Measurements from ENCODE around the gene MPPE1. TPM values are rescaled to one million over a fixed set of nuclear protein-coding genes. Genes with fewer than 3 reads are reported as not detected.

Gene MPPE1
- total and polyA plus RNA-seq, 9 of the 15 experiments (the other 6 are each of a cell fraction or from before 2014, with no cell fraction given), result 10.7 to 19.5 (median 13.3) TPM

GRCh38 chr18:11956371-11957308, 48.5 kb upstream of the MPPE1 start:
- Histone ChIP-seq H3K27me3 (ENCODE audit: control insufficient read depth in 2 of 2, insufficient read depth in 2 of 2, low read length in 2 of 2) (no peaks in the 10 kb centered on the region), H3K4me3 (no peak overlapping the region), H3K4me1 (replicated peaks in 1 of 2; ENCODE audit: control insufficient read depth in 2 of 2, insufficient read depth in 2 of 2, low read length in 2 of 2) (peaks cover 22 to 28% of the 10 kb centered on the region in 2 experiments; a peak in 4 of 5 replicates), H3K4me2 (ENCODE audit: insufficient read depth, low read length) (no peak overlapping the region), H3K9ac (ENCODE audit: insufficient read depth in 1 of 2, low read depth in 2 of 2, low read length in 2 of 2) (no peak overlapping the region), H3K79me2 (ENCODE audit: control insufficient read depth, insufficient read depth, low read length) (no peaks in the 10 kb centered on the region), H3K27ac (ENCODE audit: extremely low read depth, low read depth, low read length) (no peak overlapping the region), H3K9me3 (replicated peaks; ENCODE audit: control insufficient read depth, insufficient read depth, low read depth, low read length) (peaks cover 11% of the 10 kb centered on the region), H2AFZ (ENCODE audit: low read depth, low read length) (no peak overlapping the region), H3K36me3 (ENCODE audit: control insufficient read depth, insufficient read depth, low read length) (no peaks in the 10 kb centered on the region), H3K9me1 (ENCODE audit: control insufficient read depth, insufficient read depth, low read length) (no peaks in the 10 kb centered on the region), H4K20me1 (replicated peaks; ENCODE audit: control insufficient read depth, insufficient read depth, low read length) (no peaks in the 10 kb centered on the region)
- ATAC-seq (no peak), DNase-seq (ENCODE audit: extremely low read depth in 1 of 4, low spot score in 3 of 4) (peak in 1 of 4 experiments; percentile 24), FAIRE-seq (no peak)
- ChIA-PET CTCF (ENCODE audit: low intra/inter-chr PET ratio) (no interaction called here), POLR2A (interaction anchor here (1.1 kb wide), 1 partner anchor 10 kb away, joined by 3 read pairs; no protein-coding TSS in a partner anchor)
- WGBS (ENCODE audit: insufficient coverage, low coverage, missing lambda C conversion rate), result 81% methylated on average over 10 of the region's 10 CpGs
- intact Hi-C loops (cut with micrococcal nuclease) (no loop called here), in situ Hi-C loops (cut with MboI) (no loop called here)
- BruUV-seq (replicated peaks), result no TSS peak
- TF ChIP-seq FIP1L1 (IDR thresholded peaks at IDR 0.05; ENCODE audit: low read depth, low read length, poor library complexity, severe bottlenecking), result no peak
- TF ChIP-seq XRCC4 (IDR thresholded peaks at IDR 0.05; ENCODE audit: extremely low read depth, insufficient read depth, insufficient read length), result no peak
- TF ChIP-seq HCFC1 (IDR thresholded peaks at IDR 0.05; ENCODE audit: low read depth, low read length), result no peak
- no peak for TF ChIP-seq LEF1 (IDR thresholded peaks at IDR 0.05)
- no peak for TF ChIP-seq TAF1 (IDR thresholded peaks at IDR 0.05; ENCODE audit: control insufficient read depth, extremely low read depth, insufficient read depth, low read length, severe bottlenecking)
- no peak for TF ChIP-seq ZNF583 (CRISPR knock-in tag; IDR thresholded peaks at IDR 0.05)
- TF ChIP-seq CHD2 (IDR thresholded peaks at IDR 0.05; ENCODE audit: low read depth, low read length), result no peak
- TF ChIP-seq FOXM1 (IDR thresholded peaks at IDR 0.05; ENCODE audit: low read depth), result no peak
- no peak for TF ChIP-seq FOXM1 (CRISPR knock-in tag; IDR thresholded peaks at IDR 0.05; ENCODE audit: low read depth)
- TF ChIP-seq ZNF449 (CRISPR knock-in tag; IDR thresholded peaks at IDR 0.05), result no peak
- TF ChIP-seq ZBTB33 (CRISPR knock-in tag; IDR thresholded peaks at IDR 0.05), result 0 out of 2 replicates have a peak, but pooled peaks have one; percentile 30
- peak in 1 of 2 experiments; percentile 93; a peak in 2 of 3 replicates for TF ChIP-seq CBX3 (IDR thresholded peaks at IDR 0.05; ENCODE audit: borderline replicate concordance in 1 of 2, low read length in 2 of 2)
- no peak for TF ChIP-seq NCOA4 (IDR thresholded peaks at IDR 0.05; ENCODE audit: partially characterized antibody)
- TF ChIP-seq SMARCE1 (IDR thresholded peaks at IDR 0.05), result no peak
- TF ChIP-seq TCF7 (IDR thresholded peaks at IDR 0.05; ENCODE audit: borderline replicate concordance), result no peak
- 0 out of 2 replicates have a peak, but pooled peaks have one; percentile 29 for TF ChIP-seq ATF3 (IDR thresholded peaks at IDR 0.05)
- TF ChIP-seq ATF3 (CRISPR knock-in tag; conservative IDR thresholded peaks at IDR 0.05), result no peak
